ENCODE results near the gene DIS3L2. TPM values are rescaled to one million over a fixed set of nuclear protein-coding genes. Genes with fewer than 3 reads are reported as not detected.

The DIS3L2 gene
- total and polyA plus RNA-seq, 2 of the 8 experiments (the other 6 are each of a cell fraction or from before 2014, with no cell fraction given), result 11.5 to 21.6 TPM

DNA sequence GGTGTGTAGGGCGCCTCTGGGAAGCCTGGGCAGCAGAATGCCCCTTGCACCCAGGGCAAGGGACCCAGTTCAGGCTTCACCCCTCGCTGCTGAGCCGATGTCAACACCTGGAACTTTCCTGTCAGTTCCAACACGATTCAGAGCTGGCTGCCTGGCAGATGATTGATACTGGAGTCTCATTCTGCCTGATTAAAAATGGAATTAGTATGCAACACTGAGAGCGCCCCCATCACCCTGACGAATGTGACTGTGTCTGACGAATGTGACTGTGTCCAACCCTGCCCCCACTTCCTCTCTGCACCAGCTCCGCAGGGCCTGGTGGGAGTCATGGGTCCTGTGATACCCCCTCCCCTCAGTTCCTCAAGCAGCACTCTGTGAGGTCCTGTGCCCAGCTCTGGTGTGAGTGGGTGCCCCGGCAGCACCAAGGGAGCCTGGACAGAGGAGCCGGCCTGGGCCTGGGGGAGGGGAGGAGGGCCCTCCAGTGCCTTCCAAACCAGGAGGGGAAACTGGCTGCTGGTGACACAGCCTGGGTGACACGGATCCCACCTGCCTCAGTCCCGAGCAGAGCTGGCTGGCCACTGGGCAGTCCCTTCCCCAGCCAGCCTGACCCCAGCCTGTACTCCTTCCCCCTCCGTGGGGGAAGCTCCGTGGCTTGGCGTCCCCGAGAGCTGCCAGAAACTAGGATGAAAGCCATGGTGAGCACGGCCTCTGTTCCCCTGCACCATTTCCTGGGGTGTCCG is 375.6 kb downstream of the DIS3L2 start:
- ChIA-PET POLR2A (ENCODE audit: partially characterized antibody) (no interaction called here), CTCF (ENCODE audit: partially characterized antibody) (interaction anchor here (0.6 to 5.5 kb wide), 14 partner anchors 10 to 196 kb away, joined by 3 to 92 read pairs (median 8); partner anchors contain the start of gene PRSS56)
- Histone ChIP-seq H2AK5ac (ENCODE audit: low read depth, low read length) (no peak overlapping the region), H4K5ac (ENCODE audit: insufficient read length, low read depth, low read length) (no peak overlapping the region), H3K4me3 (ENCODE audit: extremely low read depth in 1 of 4, insufficient read depth in 2 of 4, low read depth in 3 of 4, low read length in 4 of 4) (no peak overlapping the region), H4K8ac (ENCODE audit: extremely low read depth, insufficient read depth, low read length) (no peak overlapping the region), H3K4ac (replicated peaks; ENCODE audit: insufficient read length, low read depth, low read length) (no peak overlapping the region), H2BK120ac (replicated peaks; ENCODE audit: low read depth, low read length) (no peak overlapping the region), H4K91ac (replicated peaks; ENCODE audit: insufficient read length, low read length) (no peak overlapping the region), H3K9ac (replicated peaks in 1 of 4; ENCODE audit: extremely low read depth in 1 of 4, low read depth in 3 of 4, low read length in 3 of 4) (no peak overlapping the region), H3K23ac (ENCODE audit: insufficient read length) (no peak overlapping the region), H2BK5ac (ENCODE audit: low read depth, low read length) (no peak overlapping the region), H3K27me3 (replicated peaks in 1 of 4; ENCODE audit: control insufficient read depth in 3 of 4, extremely low read depth in 1 of 4, insufficient read depth in 3 of 4, low read length in 3 of 4) (no peaks in the 10 kb centered on the region), H2BK20ac (ENCODE audit: low read length) (no peak overlapping the region), H3K79me1 (ENCODE audit: low read depth, low read length) (no peaks in the 10 kb centered on the region), H3K79me2 (ENCODE audit: control insufficient read depth in 1 of 2, insufficient read depth in 2 of 2, low read length in 2 of 2) (no peaks in the 10 kb centered on the region), H3K36me3 (ENCODE audit: control insufficient read depth in 2 of 4, insufficient read depth in 4 of 4, low read length in 3 of 4) (no peaks in the 10 kb centered on the region), H2AFZ (ENCODE audit: low read length) (no peak overlapping the region), H3K27ac (ENCODE audit: low read depth, low read length) (no peak overlapping the region), H3K23me2 (ENCODE audit: low read depth, low read length) (no peaks in the 10 kb centered on the region), H2BK12ac (ENCODE audit: low read depth, low read length) (no peak overlapping the region), H3K56ac (replicated peaks; ENCODE audit: insufficient read length, low read depth, low read length) (no peak overlapping the region), H3K4me2 (ENCODE audit: insufficient read depth in 1 of 2, low read depth in 2 of 2, low read length in 2 of 2) (no peak overlapping the region), H2BK15ac (ENCODE audit: low read length) (no peak overlapping the region), H3K9me3 (ENCODE audit: insufficient read depth in 2 of 2, low read depth in 1 of 2, low read length in 1 of 2) (no peaks in the 10 kb centered on the region), H4K20me1 (replicated peaks in 1 of 2; ENCODE audit: control insufficient read depth in 1 of 2, insufficient read depth in 2 of 2, low read length in 2 of 2) (no peaks in the 10 kb centered on the region), H3K18ac (ENCODE audit: extremely low read depth, low read length) (no peak overlapping the region), H3K14ac (ENCODE audit: insufficient read length) (no peak overlapping the region), H3K4me1 (replicated peaks in 1 of 4; ENCODE audit: control insufficient read depth in 3 of 4, insufficient read depth in 4 of 4, low read length in 3 of 4) (no peaks in the 10 kb centered on the region; a peak in 1 of 7 replicates)
- 87% methylated on average over 12 of the region's 18 CpGs; no CpG with 5 or more reads in 1 of the 2 experiments for WGBS, 2 experiments (ENCODE audit: extremely low coverage in 1 of 2, insufficient coverage in 1 of 2, insufficient read length in 1 of 2, insufficient replicate concordance in 2 of 2, low coverage in 1 of 2, low lambda C conversion rate in 2 of 2, missing lambda C conversion rate in 1 of 2)
- FAIRE-seq, result no peak
- DNase-seq (ENCODE audit: low read depth in 1 of 2, low spot score in 2 of 2), result peak in 1 of 2 experiments; percentile 43
- TF ChIP-seq CBX8 (IDR thresholded peaks at IDR 0.05; ENCODE audit: borderline replicate concordance, low read depth, low read length) (no peak), ASH2L (IDR thresholded peaks at IDR 0.05; ENCODE audit: low read length) (no peak), NANOG (IDR thresholded peaks at IDR 0.05; ENCODE audit: insufficient read depth, low read depth, low read length, poor library complexity, severe bottlenecking) (no peak), TEAD4 (IDR thresholded peaks at IDR 0.05; ENCODE audit: low read depth, low read length) (no peak), SAP30 (IDR thresholded peaks at IDR 0.05; ENCODE audit: insufficient read depth, insufficient replicate concordance, low read length) (no peak), FOSL1 (IDR thresholded peaks at IDR 0.05; ENCODE audit: insufficient read depth, low read depth, low read length) (no peak), BACH1 (IDR thresholded peaks at IDR 0.05; ENCODE audit: low read length) (no peak), SIRT6 (IDR thresholded peaks at IDR 0.05; ENCODE audit: low read length) (no peak), BCL11A (IDR thresholded peaks at IDR 0.05; ENCODE audit: low read depth in 2 of 2, low read length in 2 of 2) (no peak), TBP (IDR thresholded peaks at IDR 0.05; ENCODE audit: low read depth, low read length) (no peak), TAF1 (IDR thresholded peaks at IDR 0.05; ENCODE audit: low read depth, low read length) (no peak)
- TF ChIP-seq, protein P1, sequence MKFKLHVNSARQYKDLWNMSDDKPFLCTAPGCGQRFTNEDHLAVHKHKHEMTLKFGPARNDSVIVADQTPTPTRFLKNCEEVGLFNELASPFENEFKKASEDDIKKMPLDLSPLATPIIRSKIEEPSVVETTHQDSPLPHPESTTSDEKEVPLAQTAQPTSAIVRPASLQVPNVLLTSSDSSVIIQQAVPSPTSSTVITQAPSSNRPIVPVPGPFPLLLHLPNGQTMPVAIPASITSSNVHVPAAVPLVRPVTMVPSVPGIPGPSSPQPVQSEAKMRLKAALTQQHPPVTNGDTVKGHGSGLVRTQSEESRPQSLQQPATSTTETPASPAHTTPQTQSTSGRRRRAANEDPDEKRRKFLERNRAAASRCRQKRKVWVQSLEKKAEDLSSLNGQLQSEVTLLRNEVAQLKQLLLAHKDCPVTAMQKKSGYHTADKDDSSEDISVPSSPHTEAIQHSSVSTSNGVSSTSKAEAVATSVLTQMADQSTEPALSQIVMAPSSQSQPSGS (IDR thresholded peaks at IDR 0.05; ENCODE audit: low read length), result no peak

Measured in H1 (cell line).